CD4-positive, alpha-beta T cell treated with Interleukin-17A for 1 hour (primary cell): ENCODE results near the gene C1orf21.

Source experiments
- DNase-seq: peaks from one replicate; pipeline ENCODE4 v3.0.0-alpha.2; 2020

Gene C1orf21

GRCh38 chr1:184417916-184418315, 31.1 kb downstream of the C1orf21 start:
- no peak for DNase-seq

DNA sequence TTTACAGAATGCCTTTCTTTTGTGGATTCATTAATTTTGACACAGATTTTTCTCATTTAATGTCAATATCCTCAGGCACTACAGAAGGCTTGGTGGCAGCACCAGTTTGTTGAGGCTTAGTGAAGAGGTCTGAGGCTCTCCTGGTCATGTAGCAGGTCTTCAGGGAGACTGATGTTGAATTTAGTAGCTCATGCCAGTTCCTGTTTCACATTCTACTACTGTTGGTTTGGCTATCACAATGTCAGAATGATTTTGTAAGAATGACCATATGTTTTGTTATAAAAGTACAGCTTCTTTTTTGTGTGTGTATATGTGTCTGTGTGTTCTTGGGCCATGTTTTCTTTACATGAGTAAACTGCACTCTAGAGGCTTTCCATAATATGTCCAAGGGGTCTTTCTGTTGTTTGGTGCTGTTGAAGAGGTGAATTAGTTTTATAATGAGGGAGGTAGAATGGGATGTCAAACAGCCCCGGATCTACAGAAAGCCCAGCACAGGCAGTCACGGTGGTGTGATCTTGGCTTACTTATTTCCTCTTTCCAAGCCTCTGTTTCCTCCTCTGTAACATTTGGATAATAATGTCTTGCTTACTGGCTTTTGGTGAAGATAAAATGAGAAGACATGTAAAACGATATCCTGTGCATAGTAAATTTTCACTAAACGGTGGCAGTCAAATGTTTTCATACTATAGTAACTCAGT, 32.0 kb downstream of the C1orf21 start:
- DNase-seq, result no peak

GRCh38 chr1:184419350-184420161, 32.7 kb downstream of the C1orf21 start:
- DNase-seq, result no peak

DNA sequence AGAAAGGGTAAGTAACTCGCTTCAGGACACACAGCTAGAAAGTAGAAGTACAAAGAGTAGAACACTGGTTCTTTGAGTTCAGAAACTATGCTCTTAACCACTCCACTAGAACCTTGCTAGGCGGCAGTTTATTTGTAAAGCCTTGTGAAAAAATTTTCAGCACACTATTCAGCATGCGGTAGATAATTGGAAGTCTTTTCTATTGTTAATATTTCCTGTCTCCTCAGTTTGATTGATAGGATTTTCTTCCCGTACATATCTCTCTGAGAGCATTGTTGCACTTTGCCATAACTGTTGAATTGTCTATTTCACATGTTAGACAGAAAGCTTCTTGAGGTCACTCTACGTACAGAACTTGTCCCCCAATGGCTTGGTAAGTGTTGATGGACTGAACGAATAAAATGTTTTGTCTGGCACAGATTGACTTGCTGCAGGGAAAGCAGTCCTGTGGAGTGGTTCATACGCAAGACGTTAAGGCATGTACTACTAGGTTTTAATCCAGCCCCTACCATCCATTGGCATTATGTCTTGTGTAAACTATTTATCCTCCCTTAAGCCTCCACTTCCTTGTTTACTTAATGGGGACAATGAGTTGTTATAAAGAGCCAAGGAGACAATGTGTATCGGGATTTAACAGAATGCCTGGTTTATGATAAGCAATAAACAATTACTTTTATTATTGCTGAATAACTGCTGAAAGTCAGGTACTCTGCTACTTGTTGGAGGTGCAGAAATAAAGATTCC, 35.8 kb downstream of the C1orf21 start:
- no peak for DNase-seq

DNA sequence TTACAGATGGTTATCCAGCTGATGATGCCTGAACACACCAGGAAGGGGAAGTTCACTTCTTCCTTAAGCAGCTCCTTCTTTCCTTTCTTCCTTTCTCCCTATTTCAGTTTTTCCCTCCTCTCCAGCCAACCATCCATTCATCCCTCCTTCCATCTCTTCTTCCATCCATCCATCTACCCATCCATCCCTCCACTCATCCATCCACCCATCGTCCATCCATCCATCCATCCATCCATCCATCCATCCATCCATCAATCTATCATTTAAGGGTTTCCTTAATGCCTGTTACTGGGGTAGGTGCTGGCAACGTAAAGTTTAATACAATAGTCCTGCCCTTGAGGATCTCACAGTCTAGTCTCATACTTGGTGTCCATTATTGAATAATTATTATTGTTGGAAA, 36.8 kb downstream of the C1orf21 start:
- DNase-seq, result no peak

GRCh38 chr1:184424157-184424556, 37.3 kb downstream of the C1orf21 start:
- no peak for DNase-seq

DNA sequence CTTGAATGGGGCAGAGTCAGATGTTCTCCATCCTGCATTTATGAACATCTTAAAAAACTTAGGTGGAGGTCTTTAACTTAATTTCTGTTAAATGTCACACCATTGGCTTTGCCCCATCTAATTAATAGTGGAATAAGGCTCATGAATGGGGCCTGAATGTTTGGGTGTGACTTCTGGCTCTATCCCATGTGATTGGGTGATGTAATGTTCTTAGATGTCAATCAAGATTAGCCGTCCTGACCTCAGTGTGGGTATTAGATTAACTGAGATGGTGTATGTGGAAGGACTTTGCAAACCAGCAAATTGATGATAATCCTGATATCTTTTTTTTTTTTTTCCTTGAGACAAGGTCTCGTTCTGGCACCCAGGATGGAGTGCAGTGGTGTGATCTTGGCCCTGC, 38.1 kb downstream of the C1orf21 start:
- DNase-seq, result no peak

GRCh38 chr1:184425449-184426277, 38.8 kb downstream of the C1orf21 start:
- DNase-seq, result no peak

GRCh38 chr1:184426278-184426674, 39.4 kb downstream of the C1orf21 start:
- DNase-seq, result no peak

DNA sequence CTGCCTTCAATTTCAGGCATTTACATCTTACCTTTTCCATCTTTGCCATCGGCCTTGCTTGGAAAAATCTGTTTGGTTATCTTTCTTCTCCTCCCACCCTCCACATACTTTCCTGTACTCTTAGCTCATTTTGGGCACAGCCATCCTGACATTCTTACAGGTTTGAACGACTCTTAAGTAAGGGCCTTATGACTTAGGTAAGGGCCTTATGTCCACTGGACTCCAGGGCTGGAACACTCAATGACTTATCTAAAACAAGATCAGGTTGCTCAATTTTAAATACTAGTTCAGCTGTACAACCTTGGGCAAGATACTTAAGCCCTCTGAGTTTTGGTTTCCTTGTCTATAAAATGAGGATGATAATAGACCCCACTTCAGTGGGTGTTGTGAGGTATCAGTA, 40.9 kb downstream of the C1orf21 start:
- DNase-seq, result no peak

- no peak for DNase-seq
These were observed 41.8 kb downstream of the C1orf21 start for GRCh38 chr1:184428604-184429003.

DNA sequence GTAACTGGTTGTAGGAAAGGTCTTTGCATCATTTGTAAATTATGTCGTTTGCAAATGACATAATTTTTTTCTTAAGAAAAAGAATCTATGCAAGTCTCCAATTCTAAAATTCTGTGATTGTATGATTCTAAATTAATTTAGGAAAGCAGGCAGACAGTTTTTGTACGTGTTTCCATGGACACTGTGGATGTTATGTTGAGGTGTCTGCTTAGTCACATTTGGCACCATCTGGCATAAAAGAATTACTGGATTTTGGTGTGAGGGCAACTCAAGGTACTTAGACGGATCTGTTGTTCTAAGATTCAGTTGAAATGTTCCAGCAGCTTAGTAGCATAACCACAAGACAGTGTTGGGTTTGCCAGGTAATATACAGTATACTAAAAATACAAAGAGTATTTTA, 42.5 kb downstream of the C1orf21 start:
- DNase-seq, result no peak

DNA sequence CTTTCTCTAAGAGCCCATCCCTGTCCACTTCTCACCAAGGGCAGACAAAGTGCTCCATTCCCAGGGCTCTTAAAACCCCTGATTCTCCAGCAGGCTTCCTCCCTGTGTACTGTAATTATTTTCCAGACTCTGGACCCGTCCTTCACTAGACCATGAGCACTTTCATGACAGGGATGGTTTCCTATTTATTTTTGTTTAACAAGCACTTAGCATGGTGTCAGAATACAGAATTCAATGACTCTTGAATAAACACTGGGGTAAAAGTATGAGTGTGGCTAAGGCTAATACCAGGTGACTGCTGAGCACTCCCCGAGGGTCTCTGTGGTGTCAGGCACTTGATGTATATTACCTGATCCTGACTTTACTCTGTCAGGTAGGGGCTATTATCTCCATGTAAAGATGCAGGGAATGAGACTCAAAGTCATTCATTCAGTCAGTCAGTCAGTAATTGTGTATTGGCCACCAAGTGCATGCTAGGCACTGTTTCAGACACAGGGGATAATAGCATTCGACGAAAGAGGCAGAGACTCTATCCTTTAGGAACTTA, 47.2 kb downstream of the C1orf21 start:
- no peak for DNase-seq

DNA sequence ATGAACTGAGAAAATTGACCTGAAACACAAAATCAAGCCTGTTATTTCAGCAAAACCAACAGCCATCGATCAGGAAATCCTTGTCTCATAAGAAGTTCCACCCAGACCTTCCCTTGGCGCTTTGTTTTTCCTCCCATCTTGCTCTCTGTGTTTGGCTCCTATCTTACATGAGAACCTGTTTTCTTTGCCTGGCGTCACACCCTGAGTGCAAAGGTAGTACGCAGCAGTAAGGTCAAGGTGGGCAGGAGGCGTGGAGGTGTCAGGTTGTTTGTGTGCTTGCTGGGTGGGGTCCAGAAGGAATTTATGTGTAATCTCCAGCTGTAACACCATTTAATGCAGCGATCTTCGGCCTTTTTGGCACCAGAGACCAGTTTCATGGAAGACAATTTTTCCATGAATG, 50.5 kb downstream of the C1orf21 start:
- no peak for DNase-seq

- DNase-seq, result no peak
These were observed 51.5 kb downstream of the C1orf21 start for GRCh38 chr1:184438363-184438762.

GRCh38 chr1:184442260-184442659, 55.4 kb downstream of the C1orf21 start:
- no peak for DNase-seq

DNA sequence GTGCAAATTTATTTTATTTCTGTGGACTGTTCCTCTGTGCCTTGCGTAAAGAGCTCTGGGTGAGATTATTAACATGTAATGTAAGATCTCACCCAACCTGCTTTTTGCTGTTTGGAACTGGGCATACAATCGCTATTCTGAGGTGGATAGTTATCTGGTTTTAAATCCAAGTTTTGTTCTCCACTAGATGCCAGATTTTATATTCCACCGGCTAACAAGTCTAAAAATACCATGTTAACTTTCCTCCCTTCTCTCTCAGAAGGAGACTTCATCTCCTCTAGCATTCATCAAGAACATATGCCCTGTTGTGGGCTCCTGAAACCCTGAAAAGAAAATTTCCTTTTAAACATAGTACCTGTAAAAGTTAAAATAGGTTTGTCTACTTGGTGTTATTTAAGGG, 56.4 kb downstream of the C1orf21 start:
- no peak for DNase-seq

DNA sequence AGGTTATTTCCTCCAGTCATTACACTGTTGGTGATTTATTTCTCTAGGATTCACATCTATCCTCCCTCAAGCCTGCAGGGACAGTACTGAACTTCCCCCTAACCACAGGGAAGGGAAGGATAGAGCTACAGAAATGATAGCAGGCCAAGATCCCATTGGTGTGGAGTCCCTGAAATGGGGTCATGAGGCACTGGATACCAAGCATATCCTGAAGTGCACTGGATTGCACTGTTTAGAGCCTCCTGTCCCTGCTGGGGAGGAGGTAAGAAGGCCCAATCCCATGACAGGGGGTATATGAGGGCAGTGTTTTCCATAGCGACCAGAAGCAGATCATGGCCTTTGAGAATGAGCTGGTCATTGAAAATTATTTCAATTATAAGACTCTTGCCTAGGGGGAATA, 56.8 kb downstream of the C1orf21 start:
- DNase-seq, result no peak

- no peak for DNase-seq
These were observed 59.2 kb downstream of the C1orf21 start for GRCh38 chr1:184445997-184446396.

DNA sequence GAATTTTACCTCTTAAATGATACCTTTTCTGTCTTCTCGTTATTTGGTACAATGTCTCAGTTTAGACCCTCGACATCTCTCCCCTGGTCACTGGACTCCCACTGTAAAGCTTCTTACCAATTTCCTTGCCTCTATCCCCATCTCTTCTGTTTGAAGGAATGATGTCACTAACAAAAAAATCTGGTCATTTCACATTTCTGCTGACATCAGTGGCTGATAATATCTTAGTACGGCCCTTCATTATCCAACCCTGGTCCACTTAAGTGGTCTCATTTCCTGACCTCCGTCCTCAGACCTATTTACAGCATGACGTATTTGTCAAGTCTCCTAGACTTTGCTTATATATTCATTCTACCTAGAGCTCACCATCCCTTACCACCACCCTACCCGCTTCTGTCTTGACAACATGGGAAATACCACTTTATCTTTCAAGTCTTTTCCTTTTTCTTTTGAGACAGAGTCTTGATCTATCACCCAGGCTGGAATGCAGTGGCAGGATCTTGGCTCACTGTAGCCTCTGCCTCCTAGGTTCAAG, 60.9 kb downstream of the C1orf21 start:
- DNase-seq, result no peak

- no peak for DNase-seq
These were observed 63.1 kb downstream of the C1orf21 start for GRCh38 chr1:184449916-184450315.

- no peak for DNase-seq
These were observed 69.0 kb downstream of the C1orf21 start for GRCh38 chr1:184455786-184456185.
